Measurements from ENCODE around the gene CCDC177.
A peak's percentile ranks its signal among the peaks of the same experiment; 100 is the strongest.

The CCDC177 gene

DNA sequence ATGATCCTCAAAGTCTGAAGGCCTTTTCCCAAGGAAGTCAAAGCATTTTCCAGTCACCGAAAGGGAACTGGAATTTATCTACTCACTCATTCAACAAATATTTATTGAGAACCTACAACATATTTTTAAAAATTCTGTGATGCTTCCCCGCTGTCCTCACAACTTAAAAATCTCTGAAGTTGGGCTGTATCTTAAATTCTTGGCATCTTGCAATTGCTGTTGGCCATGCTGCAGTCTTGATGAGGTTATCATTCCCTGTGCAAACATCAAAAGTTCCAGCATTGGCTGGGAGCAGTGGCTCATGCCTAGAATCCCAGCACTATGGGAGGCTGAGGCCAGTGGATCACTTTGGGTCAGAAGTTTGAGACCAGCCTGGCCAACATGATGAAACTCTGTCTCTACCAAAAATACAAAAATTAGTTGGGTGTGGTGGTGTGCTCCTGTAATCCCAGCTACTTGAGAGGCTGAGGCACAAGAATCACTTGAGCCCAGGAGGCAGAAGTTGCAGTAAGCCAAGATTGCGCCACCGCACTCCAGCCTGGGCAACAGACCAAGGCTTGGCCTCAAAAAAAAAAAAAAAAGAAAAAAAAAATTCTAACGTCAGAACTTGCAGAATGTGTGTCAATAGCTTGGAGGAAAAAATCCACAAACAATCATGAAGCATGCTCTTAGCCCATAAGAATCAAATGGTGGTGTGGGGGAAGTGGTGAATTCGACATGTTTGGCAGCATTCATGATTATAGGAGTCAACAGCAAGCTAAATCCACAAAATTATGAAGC, 34.9 kb downstream of the CCDC177 start:
- H3K4me3 ChIP-seq (ENCODE audit: low read depth, low read length) = no peak overlapping the region
- TF ChIP-seq, protein P1, sequence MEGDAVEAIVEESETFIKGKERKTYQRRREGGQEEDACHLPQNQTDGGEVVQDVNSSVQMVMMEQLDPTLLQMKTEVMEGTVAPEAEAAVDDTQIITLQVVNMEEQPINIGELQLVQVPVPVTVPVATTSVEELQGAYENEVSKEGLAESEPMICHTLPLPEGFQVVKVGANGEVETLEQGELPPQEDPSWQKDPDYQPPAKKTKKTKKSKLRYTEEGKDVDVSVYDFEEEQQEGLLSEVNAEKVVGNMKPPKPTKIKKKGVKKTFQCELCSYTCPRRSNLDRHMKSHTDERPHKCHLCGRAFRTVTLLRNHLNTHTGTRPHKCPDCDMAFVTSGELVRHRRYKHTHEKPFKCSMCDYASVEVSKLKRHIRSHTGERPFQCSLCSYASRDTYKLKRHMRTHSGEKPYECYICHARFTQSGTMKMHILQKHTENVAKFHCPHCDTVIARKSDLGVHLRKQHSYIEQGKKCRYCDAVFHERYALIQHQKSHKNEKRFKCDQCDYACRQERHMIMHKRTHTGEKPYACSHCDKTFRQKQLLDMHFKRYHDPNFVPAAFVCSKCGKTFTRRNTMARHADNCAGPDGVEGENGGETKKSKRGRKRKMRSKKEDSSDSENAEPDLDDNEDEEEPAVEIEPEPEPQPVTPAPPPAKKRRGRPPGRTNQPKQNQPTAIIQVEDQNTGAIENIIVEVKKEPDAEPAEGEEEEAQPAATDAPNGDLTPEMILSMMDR (IDR thresholded peaks at IDR 0.05; ENCODE audit: low read depth, low read length, missing control alignments) = no peak
- DNase-seq (ENCODE audit: low read depth) = no peak

DNA sequence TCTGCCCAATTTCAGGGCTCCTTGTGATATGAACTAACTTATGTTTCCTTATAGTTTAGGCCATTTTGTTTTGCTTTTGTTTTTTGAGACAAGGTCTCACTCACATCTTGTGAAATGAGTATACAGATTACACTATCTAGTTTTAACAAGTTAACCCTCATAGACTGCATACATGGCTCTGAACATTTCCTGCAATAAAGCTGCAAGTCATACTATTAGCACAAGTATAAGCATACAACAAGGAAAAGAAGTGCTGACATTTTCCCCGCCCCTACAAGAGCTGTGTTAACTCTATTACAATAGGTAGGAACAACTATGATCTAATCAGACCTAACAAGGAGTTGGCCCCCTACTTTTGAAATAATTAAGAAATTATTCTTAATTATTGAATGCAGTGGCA, 35.9 kb downstream of the CCDC177 start:
- no peak overlapping the region for H3K4me3 ChIP-seq (ENCODE audit: low read depth, low read length)
- TF ChIP-seq, protein P1 (IDR thresholded peaks at IDR 0.05; ENCODE audit: low read depth, low read length, missing control alignments) = no peak
- no peak for DNase-seq (ENCODE audit: low read depth)

DNA sequence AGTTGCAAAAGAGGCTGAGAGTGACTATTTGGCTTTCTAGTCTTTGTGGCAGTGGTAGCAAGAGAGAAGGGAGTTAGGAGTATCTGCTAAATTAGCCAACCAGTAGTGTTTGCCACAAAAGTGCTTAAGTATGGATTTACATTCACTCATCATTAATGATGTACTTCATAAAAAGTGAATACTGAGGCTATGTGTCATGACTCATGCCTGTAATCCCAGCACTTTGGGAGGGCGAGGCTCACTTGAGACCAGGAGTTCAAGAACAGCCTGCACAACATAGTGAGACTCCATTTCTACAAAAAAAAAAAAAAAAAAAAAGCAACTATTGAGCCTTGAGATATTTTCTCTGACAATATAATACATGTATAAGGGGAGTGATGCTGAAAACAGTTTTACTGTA, 36.8 kb downstream of the CCDC177 start:
- H3K4me3 ChIP-seq (ENCODE audit: low read depth, low read length) = no peak overlapping the region
- TF ChIP-seq, protein P1 (IDR thresholded peaks at IDR 0.05; ENCODE audit: low read depth, low read length, missing control alignments) = no peak
- no peak for DNase-seq (ENCODE audit: low read depth)

DNA sequence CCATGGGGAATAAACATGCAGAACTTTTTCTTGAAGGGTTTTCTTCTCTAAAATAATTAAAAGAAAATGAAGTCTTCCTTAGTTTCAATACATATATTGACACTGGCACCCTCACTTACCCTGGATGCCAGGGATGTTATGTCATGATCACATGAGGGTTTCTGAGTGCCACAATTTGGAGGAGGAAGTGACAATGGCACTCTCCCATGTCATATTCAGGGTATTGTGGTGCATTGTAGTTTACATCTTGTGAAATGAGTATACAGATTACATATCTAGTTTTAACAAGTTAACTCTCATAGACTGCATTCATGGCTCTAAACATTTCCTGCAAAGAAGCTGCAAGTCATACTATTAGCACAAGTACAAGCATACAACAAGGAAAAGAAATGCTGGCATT, 37.7 kb downstream of the CCDC177 start:
- TF ChIP-seq, protein P1 (IDR thresholded peaks at IDR 0.05; ENCODE audit: low read depth, low read length, missing control alignments) = no peak
- no peak for DNase-seq (ENCODE audit: low read depth)
- H3K4me3 ChIP-seq (ENCODE audit: low read depth, low read length) = no peak overlapping the region

DNA sequence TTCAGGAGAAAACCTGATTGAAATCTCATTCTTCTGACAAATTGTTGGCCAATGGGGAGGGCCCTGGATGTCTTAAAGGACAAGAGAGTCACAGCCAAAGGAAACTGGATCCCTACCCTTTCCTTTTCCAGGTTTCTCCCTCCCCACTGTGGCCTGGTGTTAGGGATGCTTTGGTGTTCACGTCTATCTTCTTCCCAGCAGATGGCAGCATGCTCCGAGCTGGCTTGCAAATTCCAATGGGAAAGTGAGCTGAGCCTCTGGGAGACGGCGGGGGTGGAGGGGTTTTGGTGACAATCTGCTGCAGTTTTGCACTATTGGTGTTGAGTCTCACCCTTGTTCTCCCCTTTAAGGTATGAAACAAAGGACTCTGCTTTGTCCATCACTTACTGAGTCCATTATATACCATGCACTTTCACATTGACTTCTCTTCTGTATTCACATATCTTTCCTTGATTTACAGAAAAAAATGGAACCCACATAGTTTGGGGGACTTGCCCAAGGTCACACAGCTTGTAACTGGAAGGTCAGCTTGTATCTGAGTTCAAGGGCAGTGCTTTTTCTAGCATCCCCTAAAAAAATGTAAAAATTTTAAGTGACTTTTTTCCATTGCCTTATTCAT, 39.3 kb downstream of the CCDC177 start:
- H3K4me3 ChIP-seq (ENCODE audit: low read depth, low read length) = no peak overlapping the region
- TF ChIP-seq, protein P1 (IDR thresholded peaks at IDR 0.05; ENCODE audit: low read depth, low read length, missing control alignments) = peak; percentile 40
- no peak for DNase-seq (ENCODE audit: low read depth)

DNA sequence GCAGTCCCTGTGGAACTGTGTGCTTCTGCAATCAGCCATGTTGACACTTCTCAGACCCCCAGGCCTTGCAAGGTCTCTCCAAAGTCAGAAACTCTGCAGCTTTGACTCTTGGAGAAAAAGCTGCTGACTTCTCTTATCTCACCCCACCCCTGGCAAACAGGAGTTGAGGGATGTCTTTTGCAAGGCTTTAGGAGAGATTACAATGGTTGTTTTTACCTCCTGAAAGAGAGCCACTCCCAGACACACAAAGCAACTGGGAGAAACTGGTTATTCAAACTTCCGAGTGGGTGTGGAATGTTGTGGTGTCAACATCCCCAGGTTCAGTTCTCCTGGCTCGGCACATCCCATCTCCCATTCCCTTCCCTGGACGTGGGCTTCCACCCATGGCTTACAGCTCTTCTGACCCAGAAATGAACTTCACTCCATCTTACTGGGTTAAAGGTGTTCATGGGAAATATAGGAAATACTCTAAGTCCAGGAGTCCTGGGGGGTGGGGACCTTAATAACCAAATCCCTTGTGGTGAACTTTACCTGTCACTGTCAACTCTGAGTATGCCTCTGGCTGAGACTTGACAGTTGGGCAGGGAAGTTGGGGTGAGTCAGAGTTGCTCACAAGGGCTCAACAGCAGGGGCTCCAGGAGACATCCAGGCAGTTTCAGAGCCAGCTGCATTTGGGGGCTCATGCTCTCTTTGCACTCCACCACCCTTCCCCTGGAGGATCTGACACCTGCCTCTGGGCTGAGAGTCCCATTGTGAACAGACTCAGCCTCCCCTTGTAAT, 41.9 kb downstream of the CCDC177 start:
- no peak for DNase-seq (ENCODE audit: low read depth)
- TF ChIP-seq, protein P1 (IDR thresholded peaks at IDR 0.05; ENCODE audit: low read depth, low read length, missing control alignments) = no peak
- no peak overlapping the region for H3K4me3 ChIP-seq (ENCODE audit: low read depth, low read length)
